D721Med (cell line): Measurements from ENCODE around the gene PTPRM.

Experiments used
- DNase-seq: peaks from one replicate; pipeline ENCODE4 v3.0.0; 2011; ENCODE audit warnings: low spot score; ENCODE audit not compliant: insufficient read length
- FAIRE-seq: peaks from 2 replicates; lab custom pipeline; 2011; peaks lifted over from hg19 to GRCh38; lab: Jason Lieb, UNC
- CTCF ChIP-seq: IDR thresholded peaks from 2 replicates; pipeline ENCODE4 v1.5.1; 2012; ENCODE audit warnings: mild to moderate bottlenecking, control low read depth; ENCODE audit not compliant: insufficient read depth; ENCODE audit errors: missing control alignments

Gene PTPRM

DNA sequence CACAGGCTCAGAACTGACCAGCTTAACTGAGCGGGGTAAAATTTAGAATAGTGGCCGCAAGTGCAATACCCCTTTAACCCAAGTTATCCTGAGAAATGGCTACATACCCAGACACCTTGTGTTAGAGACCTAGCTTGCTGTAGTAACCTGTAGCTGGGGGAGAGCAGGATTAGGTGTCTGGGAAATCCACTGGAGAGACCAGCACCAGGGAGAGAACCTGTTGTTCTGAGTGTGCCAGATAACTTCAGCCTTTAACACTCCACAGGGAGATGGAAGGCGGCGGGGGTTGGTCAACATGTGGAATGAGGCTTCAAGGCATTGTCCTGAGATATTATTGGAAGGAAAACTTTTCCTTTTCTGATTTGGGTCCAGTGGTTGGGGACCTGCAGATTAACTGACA lies 356.0 kb downstream of the PTPRM start:
- no peak for TF ChIP-seq CTCF
- FAIRE-seq (no peak), DNase-seq (no peak)

DNA sequence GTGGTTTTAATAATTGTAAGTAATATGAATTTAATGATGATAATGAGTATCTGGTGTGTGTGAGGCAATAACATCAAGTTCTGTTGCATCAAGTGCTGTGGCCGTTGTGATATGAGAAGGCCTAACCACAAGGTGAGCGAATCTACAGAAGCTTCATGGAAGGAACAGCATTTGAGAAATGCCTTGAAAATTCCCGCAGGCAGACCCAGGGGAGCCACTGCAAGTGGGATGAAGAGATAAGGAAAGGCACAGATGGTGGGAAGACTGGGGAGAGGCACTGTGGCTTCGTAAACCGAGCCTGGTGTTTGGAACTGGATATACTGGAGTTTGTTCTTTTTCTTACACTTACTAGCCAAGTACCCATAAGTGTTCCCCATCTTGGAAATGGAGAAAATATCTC lies 357.5 kb downstream of the PTPRM start:
- DNase-seq (no peak), FAIRE-seq (peak; percentile 91)
- TF ChIP-seq CTCF: no peak

DNA sequence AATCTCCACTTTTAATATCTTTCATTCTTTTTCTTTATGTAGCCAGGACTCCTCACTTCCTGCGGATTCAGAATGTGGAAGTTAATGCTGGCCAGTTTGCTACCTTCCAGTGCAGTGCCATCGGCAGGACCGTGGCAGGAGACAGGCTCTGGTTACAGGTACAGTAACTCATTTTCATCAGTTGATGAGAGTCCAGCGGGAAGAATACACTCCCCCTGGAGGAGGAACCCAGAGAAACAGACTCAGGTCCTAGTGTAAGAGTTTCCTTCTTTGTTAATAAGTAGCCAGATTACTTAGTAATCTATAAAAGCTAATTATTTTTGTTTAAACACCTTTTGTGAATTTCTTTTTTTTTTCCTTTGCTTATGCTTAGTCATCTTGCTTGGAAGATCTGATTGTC lies 359.4 kb downstream of the PTPRM start:
- no peak for DNase-seq
- FAIRE-seq: no peak
- TF ChIP-seq CTCF: no peak

GRCh38 chr18:7927119-7927518 lies 360.0 kb downstream of the PTPRM start:
- TF ChIP-seq CTCF: no peak
- DNase-seq (no peak), FAIRE-seq (no peak)

- FAIRE-seq (no peak), DNase-seq (no peak)
- no peak for TF ChIP-seq CTCF
Measured at GRCh38 chr18:7931763-7932162, 364.6 kb downstream of the PTPRM start.

DNA sequence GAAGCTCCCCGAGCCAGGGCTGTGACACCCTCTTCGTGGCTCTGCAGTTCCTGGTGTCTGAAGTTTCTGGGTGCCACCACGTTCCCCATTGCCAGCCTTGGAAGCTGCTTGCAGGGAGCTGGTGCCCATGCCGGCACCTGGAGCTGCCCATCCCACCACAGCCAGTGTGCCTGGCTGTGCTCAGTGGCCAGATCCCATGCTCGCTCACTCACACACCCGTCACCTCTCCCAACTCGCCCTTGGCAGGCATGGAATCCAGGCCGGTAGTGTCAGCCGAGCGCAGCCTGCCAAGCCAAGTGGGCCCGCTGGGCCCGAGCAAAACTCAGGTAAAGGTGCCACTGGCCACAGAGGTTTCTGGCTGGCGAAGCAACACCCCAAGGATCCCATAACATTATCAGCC lies 370.2 kb downstream of the PTPRM start:
- FAIRE-seq: no peak

DNA sequence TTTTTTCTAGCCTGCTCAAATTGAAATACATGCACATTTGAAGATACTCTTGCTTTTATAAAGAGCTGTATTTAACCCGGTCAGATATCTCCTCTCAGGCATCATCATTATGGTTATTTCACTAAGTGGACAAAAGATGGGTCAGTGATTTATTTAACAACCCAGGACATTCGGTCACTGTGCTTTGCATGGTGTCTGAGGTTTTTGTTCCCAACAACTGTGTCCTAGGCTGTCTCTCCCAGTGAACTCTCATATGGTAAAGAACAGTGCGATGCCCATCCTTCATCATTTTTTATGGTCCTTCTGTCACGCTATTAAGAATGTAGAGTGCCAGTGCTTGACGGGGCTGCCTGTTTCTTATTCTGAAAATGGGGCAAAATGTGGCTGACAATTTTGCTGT lies 372.4 kb downstream of the PTPRM start:
- no peak for FAIRE-seq
- DNase-seq: no peak
- TF ChIP-seq CTCF: no peak

More for the DNA sequence above, 370.2 kb downstream of the PTPRM start:
- no peak for DNase-seq
- TF ChIP-seq CTCF: no peak
